GM19023 (cell line): ENCODE measurements around the gene CYSRT1.

Source experiments
- ATAC-seq: cut with Tn5 transposase; IDR thresholded peaks from one replicate; pipeline ENCODE4 v1.9.1; 2021; ENCODE audit warnings: mild to moderate bottlenecking, moderate library complexity; ENCODE audit not compliant: unreplicated experiment

Gene CYSRT1

GRCh38 chr9:137224830-137225694 lies at the start of gene CYSRT1:
TSS of gene CYSRT1 (plus strand) at chr9:137225174. CDS start at chr9:137225622, 448 bp downstream.
- no peak for ATAC-seq

GRCh38 chr9:137175345-137175961 lies 49.5 kb upstream of the CYSRT1 start:
- ATAC-seq: no peak

- ATAC-seq: no peak
Observed at GRCh38 chr9:137176302-137177182, 48.4 kb upstream of the CYSRT1 start.

GRCh38 chr9:137178201-137178938 lies 46.6 kb upstream of the CYSRT1 start:
- ATAC-seq: no peak

GRCh38 chr9:137178939-137179630 lies 45.9 kb upstream of the CYSRT1 start:
- no peak for ATAC-seq

- ATAC-seq: no peak
Observed at GRCh38 chr9:137179761-137180160, 45.2 kb upstream of the CYSRT1 start.

GRCh38 chr9:137180491-137180890 lies 44.5 kb upstream of the CYSRT1 start:
- ATAC-seq: no peak

- ATAC-seq: no peak
Observed at GRCh38 chr9:137181680-137182079, 43.3 kb upstream of the CYSRT1 start.

- ATAC-seq: no peak
Observed at GRCh38 chr9:137182836-137183235, 42.1 kb upstream of the CYSRT1 start.

GRCh38 chr9:137183980-137184595 lies 40.9 kb upstream of the CYSRT1 start:
- no peak for ATAC-seq

GRCh38 chr9:137184881-137185660 lies 39.9 kb upstream of the CYSRT1 start:
- ATAC-seq: no peak

- no peak for ATAC-seq
Observed at GRCh38 chr9:137185921-137186320, 39.1 kb upstream of the CYSRT1 start.

- ATAC-seq: no peak
Observed at GRCh38 chr9:137186385-137186784, 38.6 kb upstream of the CYSRT1 start.

GRCh38 chr9:137187386-137187785 lies 37.6 kb upstream of the CYSRT1 start:
- no peak for ATAC-seq

GRCh38 chr9:137188086-137188489 lies 36.9 kb upstream of the CYSRT1 start:
- ATAC-seq: no peak

- ATAC-seq: peak; percentile 73
Observed at GRCh38 chr9:137188490-137189296, 36.3 kb upstream of the CYSRT1 start, which contains the start of the genes ANAPC2 and SSNA1. TSS of gene ANAPC2 (minus strand) at chr9:137188560. CDS start at chr9:137188532, 28 bp downstream. TSS of gene SSNA1 (plus strand) at chr9:137188676. CDS start at chr9:137188727, 51 bp downstream.
